DND-41 (cell line): ENCODE data around the gene ADGRF1.

Experiments
- CTCF ChIP-seq: IDR thresholded peaks from 2 replicates; pipeline ENCODE4 v1.5.1; 2012; ENCODE audit warnings: borderline replicate concordance, low read length, moderate library complexity, mild to moderate bottlenecking; ENCODE audit not compliant: poor library complexity, severe bottlenecking; ENCODE audit errors: extremely low read depth
- EZH2 ChIP-seq: IDR thresholded peaks from 3 replicates; pipeline ENCODE4 v1.6.1; 2012; ENCODE audit warnings: borderline replicate concordance, low read depth, mild to moderate bottlenecking, moderate library complexity, low read length, inconsistent platforms; ENCODE audit not compliant: severe bottlenecking

GRCh38 chr6:46985943-46986342 is 56.2 kb downstream of the ADGRF1 start:
- no peak for TF ChIP-seq EZH2
- no peak for TF ChIP-seq CTCF
